Muscle of leg (tissue), 11 donors: ENCODE results near the gene BTN3A1. TPM values are rescaled to one million over a fixed set of nuclear protein-coding genes. Genes with fewer than 3 reads are reported as not detected.

Source experiments
- DNase-seq: peaks from one replicate; pipeline ENCODE4 v3.0.0; 2013
- H3K27ac ChIP-seq: one replicate; pipeline ENCODE4 v1.5.1; 2013; ENCODE audit warnings: mild to moderate bottlenecking, low read length, control low read depth
- H3K27me3 ChIP-seq: one replicate; pipeline ENCODE4 v1.6.1; 2013; ENCODE audit warnings: low read length; ENCODE audit not compliant: control insufficient read depth, insufficient read depth
- H3K36me3 ChIP-seq: one replicate; pipeline ENCODE4 v1.6.1; 2013; ENCODE audit warnings: low read length; ENCODE audit not compliant: control insufficient read depth, insufficient read depth
- H3K4me1 ChIP-seq: one replicate; pipeline ENCODE4 v1.6.1; 2013; ENCODE audit warnings: low read length; ENCODE audit not compliant: control insufficient read depth, insufficient read depth
- H3K4me3 ChIP-seq: one replicate; pipeline ENCODE4 v1.5.1; 2013; ENCODE audit warnings: low read length, control low read depth
- H3K9me3 ChIP-seq: replicated peaks from 2 replicates; pipeline ENCODE4 v1.6.1; 2013; ENCODE audit warnings: low read depth, low read length; ENCODE audit not compliant: control insufficient read depth
- WGBS: methylation state at CpG from one replicate; pipeline ENCODE4 v1.1.5; 2013; ENCODE audit warnings: missing lambda C conversion rate; ENCODE audit not compliant: insufficient coverage; 5-methylcytosine and 5-hydroxymethylcytosine counted together
- polyA plus RNA-seq, 8 donors: library from polyadenylated mRNA; unstranded; fragments of 120-200 nt; gene quantifications; one replicate each; pipeline versions ENCODE4 v1.2.1 to v1.2.3, GENCODE V29; 2013; ENCODE audit warnings: inconsistent platforms in 1 of 8, low replicate concordance in 1 of 8; ENCODE audit not compliant: insufficient read length in 8 of 8, insufficient read depth in 1 of 8
- total RNA-seq: library from RNA; stranded (reverse); fragments of 120-200 nt; gene quantifications from one replicate; pipeline ENCODE4 v1.2.4, GENCODE V29; 2013

The BTN3A1 gene
- total and polyA plus RNA-seq, 9 donors: 16.3 to 25.1 (median 21.8) TPM

DNA sequence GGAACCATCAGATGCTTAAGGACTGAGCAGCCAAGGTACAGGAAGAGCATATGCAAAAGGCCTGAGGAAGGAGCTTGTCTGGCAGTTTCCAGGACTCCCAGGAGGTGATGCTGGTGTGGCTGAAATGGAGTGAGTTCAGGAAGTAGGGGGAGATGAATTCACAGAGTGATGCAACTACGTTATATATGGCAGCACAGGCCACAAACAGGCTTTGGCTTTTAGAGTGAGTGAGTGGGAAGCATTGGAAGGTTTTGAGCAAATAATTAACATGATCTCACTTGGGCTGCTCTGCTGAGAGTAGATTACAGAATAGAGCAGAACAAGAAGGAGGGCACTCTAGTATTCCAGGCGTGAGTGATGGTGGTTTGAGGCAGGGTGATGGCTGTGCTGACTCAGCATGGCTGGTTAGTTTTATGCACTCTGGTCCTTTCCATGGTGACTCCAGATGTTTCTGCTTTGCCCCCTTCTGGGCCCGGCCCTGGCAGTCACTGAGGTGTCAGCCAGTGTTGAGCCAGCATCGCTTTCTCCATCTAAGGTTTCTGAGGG, 12.7 kb upstream of the BTN3A1 start:
- Histone ChIP-seq H3K9me3 (no peaks in the 10 kb centered on the region), H3K27ac (no peak overlapping the region), H3K4me1 (no peaks in the 10 kb centered on the region), H3K27me3 (no peaks in the 10 kb centered on the region), H3K36me3 (peaks cover 39% of the 10 kb centered on the region), H3K4me3 (no peak overlapping the region)
- DNase-seq: no peak
- WGBS: 60% methylated on average over 4 of the region's 4 CpGs

DNA sequence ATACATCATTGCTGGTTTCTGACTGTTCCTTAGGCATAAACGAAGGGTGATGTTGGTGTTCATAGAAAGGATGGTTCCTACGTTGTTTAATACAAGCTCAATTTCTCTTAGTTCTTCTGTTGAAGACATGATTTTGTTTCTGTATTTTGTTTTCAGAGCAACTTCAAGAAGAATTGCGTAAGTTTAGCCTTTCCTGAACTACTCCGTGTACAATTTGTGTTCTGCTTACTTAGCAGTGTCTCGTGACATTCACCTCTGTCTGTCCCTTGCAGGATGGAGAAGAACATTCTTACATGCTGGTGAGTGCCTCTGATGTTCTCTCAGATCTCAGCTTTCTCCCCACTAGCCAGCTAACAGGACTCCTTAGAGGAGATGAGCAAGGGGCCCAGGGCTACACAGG, 11.5 kb upstream of the BTN3A1 start:
- H3K27ac ChIP-seq: no peak overlapping the region
- peaks cover 39% of the 10 kb centered on the region for H3K36me3 ChIP-seq
- DNase-seq: no peak
- no peaks in the 10 kb centered on the region for H3K27me3 ChIP-seq
- no peak overlapping the region for H3K4me3 ChIP-seq
- 94% methylated on average over 4 of the region's 5 CpGs for WGBS
- H3K4me1 ChIP-seq: no peaks in the 10 kb centered on the region
- H3K9me3 ChIP-seq: no peaks in the 10 kb centered on the region

DNA sequence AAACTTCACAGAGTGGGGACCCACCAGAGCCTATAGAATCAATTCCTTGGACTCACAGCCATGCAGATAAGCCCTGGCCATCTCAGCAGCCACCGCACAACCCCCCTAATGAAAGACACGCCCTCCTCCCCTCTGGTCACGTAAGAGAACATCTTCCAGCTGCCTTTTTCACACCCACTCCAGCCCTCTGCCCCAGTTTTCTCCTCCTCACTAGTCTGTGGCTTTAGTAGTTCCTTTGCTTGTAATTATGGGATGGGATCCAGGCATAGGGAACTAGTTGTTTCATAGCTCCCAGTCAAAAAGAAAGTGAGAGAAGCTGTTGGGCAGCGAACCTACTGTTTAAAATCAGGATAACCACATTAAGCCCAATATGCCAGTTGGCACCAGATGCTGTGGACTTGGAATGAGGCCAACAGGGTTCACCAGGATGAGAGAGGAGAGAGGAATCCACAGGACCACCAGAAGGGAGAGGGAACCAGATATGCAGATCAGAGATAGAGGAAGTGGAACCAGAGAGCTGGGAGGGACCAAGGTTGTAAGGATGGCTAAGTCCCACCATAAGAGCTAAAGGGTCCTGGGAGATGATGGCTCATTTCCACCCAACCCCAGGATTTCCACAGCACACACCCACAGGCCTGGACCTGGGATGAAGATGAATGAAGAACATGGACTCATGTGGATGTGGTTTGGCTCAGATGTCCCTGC, 9.0 kb upstream of the BTN3A1 start:
- Histone ChIP-seq H3K27ac (no peak overlapping the region), H3K4me1 (no peaks in the 10 kb centered on the region), H3K27me3 (no peaks in the 10 kb centered on the region), H3K9me3 (no peaks in the 10 kb centered on the region), H3K4me3 (no peak overlapping the region), H3K36me3 (peaks cover 34% of the 10 kb centered on the region)
- DNase-seq: peak; percentile 12
- WGBS: 50% methylated on average over 1 of the region's 4 CpGs

DNA sequence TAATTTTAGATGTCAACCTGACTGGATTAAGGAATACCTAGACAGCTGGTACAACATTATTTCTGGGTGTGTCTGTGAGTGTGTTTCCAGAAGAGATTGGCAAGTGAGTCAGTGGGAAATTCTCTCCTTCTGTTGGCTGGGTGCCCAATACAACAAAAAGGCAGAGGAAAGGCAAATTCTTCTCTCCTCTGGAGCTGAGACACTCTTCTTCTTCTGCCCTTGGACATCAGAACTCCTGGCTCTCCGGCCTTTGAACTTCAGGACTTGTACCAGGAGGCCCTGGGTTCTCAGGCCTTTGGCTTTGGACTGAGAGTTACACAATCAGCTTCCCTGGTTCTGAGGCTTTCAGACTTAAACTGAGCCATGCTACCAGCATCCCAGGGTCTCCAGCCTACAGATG, 7.8 kb upstream of the BTN3A1 start:
- no peak overlapping the region for H3K27ac ChIP-seq
- H3K9me3 ChIP-seq: no peaks in the 10 kb centered on the region
- DNase-seq: peak; percentile 15
- H3K36me3 ChIP-seq: peaks cover 28% of the 10 kb centered on the region
- H3K27me3 ChIP-seq: no peaks in the 10 kb centered on the region
- H3K4me1 ChIP-seq: no peaks in the 10 kb centered on the region
- no peak overlapping the region for H3K4me3 ChIP-seq
- WGBS: 100% methylated on average over 1 of the region's 1 CpG

DNA sequence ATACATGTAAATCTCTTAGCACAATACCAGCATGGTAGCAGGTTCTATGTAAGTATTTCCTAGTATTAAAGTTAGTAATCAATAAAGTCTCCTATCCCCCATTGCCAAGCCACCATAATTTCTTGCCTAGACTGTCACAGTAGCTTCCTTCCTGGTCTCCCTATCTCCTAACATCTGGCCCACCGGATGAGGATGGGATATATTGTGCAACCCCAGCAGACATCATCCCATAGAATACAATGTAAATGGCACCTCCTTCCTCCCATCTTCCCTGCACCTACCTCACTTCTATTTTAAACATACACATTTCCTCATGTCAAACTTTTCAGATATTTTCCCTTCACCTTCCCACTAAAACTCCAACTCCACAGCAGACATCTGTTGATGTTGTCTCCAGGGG, 3.5 kb upstream of the BTN3A1 start:
- WGBS: 93% methylated on average over 1 of the region's 1 CpG
- Histone ChIP-seq H3K4me1 (no peaks in the 10 kb centered on the region), H3K4me3 (no peak overlapping the region), H3K27me3 (no peaks in the 10 kb centered on the region), H3K27ac (no peak overlapping the region), H3K36me3 (no peaks in the 10 kb centered on the region), H3K9me3 (no peaks in the 10 kb centered on the region)
- DNase-seq: no peak

DNA sequence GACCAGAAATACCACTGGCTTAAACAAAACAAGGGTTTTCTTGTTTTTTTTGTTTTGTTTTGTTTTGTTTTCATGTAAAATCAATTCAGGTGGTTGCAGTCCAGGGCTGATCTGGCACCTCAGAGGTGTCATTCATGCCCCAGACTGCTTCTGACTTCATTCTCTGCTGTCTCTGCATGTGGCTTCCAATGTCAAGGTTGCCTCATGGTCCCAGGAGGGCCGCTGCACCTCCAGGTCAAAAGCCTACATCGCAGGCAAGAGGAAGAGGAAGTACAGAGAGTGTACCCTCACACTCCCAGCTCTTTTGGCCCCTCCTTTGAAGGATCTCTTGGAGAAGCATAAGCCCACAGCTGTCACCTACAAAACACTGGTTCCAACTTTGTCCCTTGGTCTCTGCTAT, 1.4 kb upstream of the BTN3A1 start:
- Histone ChIP-seq H3K27ac (no peak overlapping the region), H3K9me3 (no peaks in the 10 kb centered on the region), H3K4me3 (no peak overlapping the region), H3K27me3 (no peaks in the 10 kb centered on the region), H3K4me1 (peaks cover 2% of the 10 kb centered on the region), H3K36me3 (peaks cover 6% of the 10 kb centered on the region)
- no peak for DNase-seq
- WGBS: no CpG with 5 or more reads among the region's 2 CpGs

DNA sequence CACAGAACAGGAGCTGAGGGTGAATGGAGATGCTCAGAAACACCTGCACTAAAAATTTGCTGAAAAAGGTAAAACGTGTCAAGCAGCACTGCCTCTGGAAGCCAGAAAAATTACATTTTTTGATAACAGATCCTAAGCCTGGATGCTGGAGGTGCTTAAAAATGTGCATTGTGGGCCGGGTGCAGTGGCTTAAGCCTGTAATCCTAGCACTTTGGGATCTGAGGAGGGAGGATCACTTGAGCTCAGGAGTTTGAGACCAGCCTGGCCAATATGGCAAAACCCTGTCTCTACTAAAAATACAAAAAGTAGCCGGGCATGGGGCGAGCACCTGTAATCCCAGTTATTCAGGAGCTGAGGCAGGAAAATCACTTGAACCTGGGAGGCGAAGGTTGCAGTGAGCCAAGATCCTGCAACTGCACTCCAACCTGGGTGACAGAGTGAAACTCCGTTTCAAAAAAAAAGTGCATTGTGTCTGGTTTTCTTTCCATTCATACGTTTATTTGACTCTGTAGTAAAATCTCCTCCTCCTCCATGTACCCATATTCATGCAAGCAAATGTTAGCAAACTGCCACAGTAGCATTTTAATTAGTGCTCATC, 587 bp upstream of the BTN3A1 start:
- H3K36me3 ChIP-seq: peaks cover 10% of the 10 kb centered on the region
- H3K27ac ChIP-seq: peak overlapping the region; percentile 93
- H3K27me3 ChIP-seq: no peaks in the 10 kb centered on the region
- H3K9me3 ChIP-seq: no peaks in the 10 kb centered on the region
- H3K4me1 ChIP-seq: peaks cover 2% of the 10 kb centered on the region
- whole genome bisulfite sequencing: 51% methylated on average over 5 of the region's 7 CpGs
- H3K4me3 ChIP-seq: peak overlapping the region; percentile 50
- no peak for DNase-seq

DNA sequence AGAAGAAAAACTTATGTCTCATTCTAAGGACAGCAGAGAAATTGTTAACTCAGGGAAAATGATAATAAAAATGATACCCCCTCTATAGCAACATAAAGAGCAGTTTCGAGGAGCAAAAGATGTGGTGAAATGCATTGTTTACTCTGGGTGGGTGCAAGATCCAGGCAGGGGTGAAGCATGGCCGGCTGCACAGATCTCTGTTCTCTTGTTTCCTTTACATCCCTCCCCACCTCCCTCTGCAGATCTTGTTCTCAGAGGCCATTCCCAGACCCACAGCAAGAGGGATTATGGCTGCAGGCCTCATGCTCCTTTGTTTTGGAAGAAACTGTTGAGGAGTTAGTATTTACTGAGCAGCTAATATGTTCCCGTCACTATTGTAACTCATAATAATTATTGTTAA, 1.8 kb downstream of the BTN3A1 start:
- Histone ChIP-seq H3K36me3 (peaks cover 29% of the 10 kb centered on the region), H3K27me3 (no peaks in the 10 kb centered on the region), H3K9me3 (no peaks in the 10 kb centered on the region), H3K4me3 (no peak overlapping the region), H3K4me1 (peaks cover 2% of the 10 kb centered on the region), H3K27ac (no peak overlapping the region)
- WGBS: no CpG with 5 or more reads among the region's 3 CpGs
- DNase-seq: peak; percentile 16

DNA sequence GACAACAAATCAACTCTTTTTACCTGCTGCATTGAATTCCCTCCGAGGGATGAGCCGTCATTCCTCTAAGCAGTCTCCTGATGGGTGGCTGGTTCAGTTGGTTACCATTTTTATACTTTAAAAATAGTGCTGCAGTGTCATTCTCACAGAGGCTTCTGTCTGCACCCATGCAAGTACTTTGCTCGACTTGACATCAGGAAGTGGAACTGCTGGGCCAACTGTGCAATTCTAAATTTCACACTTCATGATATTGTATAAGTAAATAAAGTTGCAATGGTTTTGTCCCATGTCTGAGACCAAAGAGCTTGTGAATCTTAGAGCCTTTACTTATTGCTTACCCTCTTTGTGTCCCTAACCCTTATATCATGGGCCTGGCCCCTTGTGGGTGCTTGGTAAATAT, 2.5 kb downstream of the BTN3A1 start:
- Histone ChIP-seq H3K27me3 (no peaks in the 10 kb centered on the region), H3K4me1 (peaks cover 2% of the 10 kb centered on the region), H3K27ac (no peak overlapping the region), H3K4me3 (no peak overlapping the region), H3K9me3 (no peaks in the 10 kb centered on the region), H3K36me3 (peaks cover 34% of the 10 kb centered on the region)
- DNase-seq: no peak
- no CpG with 5 or more reads among the region's 3 CpGs for WGBS

DNA sequence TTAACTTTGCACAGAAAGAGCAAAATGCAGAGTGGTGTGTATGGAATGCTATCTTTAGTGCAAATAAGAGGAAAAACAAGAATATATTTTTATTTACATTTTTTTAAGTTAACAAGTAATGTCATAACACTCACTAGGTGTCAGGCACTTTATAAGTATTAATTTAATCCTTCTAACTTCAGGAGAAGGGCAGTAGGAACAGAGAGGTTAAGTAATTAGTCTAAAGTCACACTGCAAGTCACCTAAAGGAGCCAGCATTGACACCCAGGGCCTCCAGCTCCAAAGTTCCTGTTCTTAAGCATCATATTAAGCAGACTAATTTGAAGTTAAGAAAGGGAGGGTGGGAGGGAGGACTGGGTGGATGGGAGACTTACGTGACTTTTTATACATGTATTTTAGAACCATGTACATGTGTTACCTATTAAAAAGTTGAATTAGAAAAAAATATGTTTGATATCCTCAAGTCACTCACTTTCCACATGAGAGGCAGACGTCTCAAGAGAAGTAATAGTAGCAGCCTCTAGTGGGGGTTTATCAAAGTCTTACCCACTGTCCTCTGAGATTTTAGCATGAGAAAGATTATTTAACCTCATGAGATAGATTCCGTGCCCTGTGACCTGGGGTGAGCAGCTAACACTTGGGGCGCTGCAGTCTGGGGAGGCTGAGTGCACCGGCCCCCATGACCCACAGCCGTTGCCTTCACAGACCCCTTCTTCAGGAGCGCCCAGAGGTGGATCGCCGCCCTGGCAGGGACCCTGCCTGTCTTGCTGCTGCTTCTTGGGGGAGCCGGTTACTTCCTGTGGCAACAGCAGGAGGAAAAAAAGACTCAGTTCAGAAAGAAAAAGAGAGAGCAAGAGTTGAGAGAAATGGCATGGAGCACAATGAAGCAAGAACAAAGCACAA, 7.0 kb downstream of the BTN3A1 start:
- Histone ChIP-seq H3K9me3 (no peaks in the 10 kb centered on the region), H3K4me1 (no peaks in the 10 kb centered on the region), H3K36me3 (peaks cover 71% of the 10 kb centered on the region), H3K27me3 (no peaks in the 10 kb centered on the region), H3K4me3 (no peak overlapping the region), H3K27ac (no peak overlapping the region)
- no peak for DNase-seq
- 53% methylated on average over 3 of the region's 10 CpGs for WGBS
